ENCODE results near the gene PARD6B.

DNA sequence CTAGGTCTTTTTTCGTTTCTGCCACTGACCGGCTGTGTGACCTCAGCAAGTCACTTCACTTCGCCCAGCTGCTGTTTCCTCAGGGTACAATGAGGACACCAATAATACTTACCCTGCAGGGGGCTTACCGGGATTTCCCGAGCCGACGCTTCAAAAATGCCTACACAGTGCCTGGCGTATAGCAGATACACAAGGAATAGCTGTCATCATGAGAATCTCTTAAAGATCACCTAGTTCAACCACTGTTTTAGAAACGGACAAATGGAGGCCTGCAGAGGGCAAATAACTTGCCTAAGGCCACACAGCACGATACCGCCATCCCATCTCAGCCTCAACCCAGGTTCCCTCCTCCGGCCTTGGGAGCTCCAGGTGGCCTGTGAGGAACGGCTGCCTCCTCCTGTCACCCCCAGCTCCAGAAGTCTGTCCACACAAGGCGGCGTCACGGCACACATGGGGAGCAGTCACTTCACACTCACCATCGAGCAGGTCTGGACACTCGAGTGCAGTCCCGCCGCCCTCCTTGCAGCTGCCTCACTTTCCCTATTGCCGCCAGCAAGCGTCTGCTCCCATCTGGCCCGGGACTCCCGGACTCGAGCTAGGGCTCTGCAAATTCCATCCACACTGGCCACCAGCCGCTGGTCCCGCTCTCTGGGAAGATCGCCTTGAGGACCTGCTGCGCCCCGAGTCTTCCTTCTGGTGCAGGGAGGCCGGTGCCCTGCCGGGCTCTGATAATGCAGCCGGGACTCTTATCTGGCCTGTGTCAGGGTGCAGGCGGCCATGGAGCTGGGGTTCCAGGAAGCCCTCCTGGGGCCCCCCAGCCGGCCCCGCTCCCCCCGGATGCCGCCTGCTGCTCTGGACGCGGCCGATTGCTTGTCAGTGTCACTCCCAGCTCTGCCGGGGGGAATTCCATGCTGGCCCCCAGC lies 40.5 kb upstream of the PARD6B start, which contains the start of gene RIPOR3:
- TF ChIP-seq, protein P1, sequence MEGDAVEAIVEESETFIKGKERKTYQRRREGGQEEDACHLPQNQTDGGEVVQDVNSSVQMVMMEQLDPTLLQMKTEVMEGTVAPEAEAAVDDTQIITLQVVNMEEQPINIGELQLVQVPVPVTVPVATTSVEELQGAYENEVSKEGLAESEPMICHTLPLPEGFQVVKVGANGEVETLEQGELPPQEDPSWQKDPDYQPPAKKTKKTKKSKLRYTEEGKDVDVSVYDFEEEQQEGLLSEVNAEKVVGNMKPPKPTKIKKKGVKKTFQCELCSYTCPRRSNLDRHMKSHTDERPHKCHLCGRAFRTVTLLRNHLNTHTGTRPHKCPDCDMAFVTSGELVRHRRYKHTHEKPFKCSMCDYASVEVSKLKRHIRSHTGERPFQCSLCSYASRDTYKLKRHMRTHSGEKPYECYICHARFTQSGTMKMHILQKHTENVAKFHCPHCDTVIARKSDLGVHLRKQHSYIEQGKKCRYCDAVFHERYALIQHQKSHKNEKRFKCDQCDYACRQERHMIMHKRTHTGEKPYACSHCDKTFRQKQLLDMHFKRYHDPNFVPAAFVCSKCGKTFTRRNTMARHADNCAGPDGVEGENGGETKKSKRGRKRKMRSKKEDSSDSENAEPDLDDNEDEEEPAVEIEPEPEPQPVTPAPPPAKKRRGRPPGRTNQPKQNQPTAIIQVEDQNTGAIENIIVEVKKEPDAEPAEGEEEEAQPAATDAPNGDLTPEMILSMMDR (IDR thresholded peaks at IDR 0.05) = no peak
- no peak for TF ChIP-seq POLR2A (IDR thresholded peaks at IDR 0.05)
- TF ChIP-seq POLR2AphosphoS5 (IDR thresholded peaks at IDR 0.05) = no peak

All from prostate gland (tissue), 2 donors.